A549 (cell line): ENCODE results near the gene ICA1L. TPM values are rescaled to one million over a fixed set of nuclear protein-coding genes. Genes with fewer than 3 reads are reported as not detected.

Source experiments
- ATAC-seq, 2 experiments: fragments of 200-7000 bp in 1 of 2; fragments of >200 bp in 1 of 2; cut with Nextera tagmentation in 1 of 2; cut with Tn5 transposase in 1 of 2; 3 replicates each; pipeline versions ENCODE4 v1.8.0 to v1.9.1; 2018 to 2020; ENCODE audit warnings: mild to moderate bottlenecking in 1 of 2, moderate library complexity in 1 of 2
- CTCF ChIA-PET: fragments of 300-600 bp; sonication (Branson Sonifier 250); formaldehyde crosslinking; extraction: SDS; loops from one replicate; lab custom pipeline; 2021; ENCODE audit warnings: antibody characterized with exemption, inconsistent platforms; lab: Yijun Ruan, JAX
- POLR2A ChIA-PET: fragments of 350-600 bp; formaldehyde crosslinking; extraction: SDS; loops from one replicate; lab custom pipeline; 2021; ENCODE audit warnings: antibody characterized with exemption, inconsistent platforms; lab: Yijun Ruan, JAX
- DNase-seq, 2 experiments: peaks; one replicate each; pipeline versions ENCODE4 v3.0.0 to v3.0.0-alpha.2; 2011 to 2016; ENCODE audit warnings: low read depth in 1 of 2, low spot score in 1 of 2
- FAIRE-seq: peaks from 2 replicates; lab custom pipeline; 2011; peaks lifted over from hg19 to GRCh38; lab: Jason Lieb, UNC
- H3K27ac ChIP-seq, 2 experiments: fragments of >200 bp; sonication (Bioruptor Twin); formaldehyde crosslinking; 3 replicates each; pipeline ENCODE4 v1.5.1; 2016 to 2017
- H3K4me1 ChIP-seq: fragments of >200 bp; sonication (Bioruptor Twin); formaldehyde crosslinking; 3 replicates; pipeline ENCODE4 v1.6.1; 2016
- H3K4me2 ChIP-seq: fragments of >200 bp; sonication (Bioruptor Twin); formaldehyde crosslinking; 3 replicates; pipeline ENCODE4 v1.6.1; 2016
- H3K4me3 ChIP-seq: fragments of >200 bp; sonication (Bioruptor Twin); formaldehyde crosslinking; 3 replicates; pipeline ENCODE4 v1.5.1; 2016
- H3K9me3 ChIP-seq: fragments of >200 bp; sonication (Bioruptor Twin); formaldehyde crosslinking; 3 replicates; pipeline ENCODE4 v1.6.1; 2016
- ATOH8 ChIP-seq: fragments of 250-450 bp; sonication (Bioruptor Pico); IDR thresholded peaks from 2 replicates; pipeline ENCODE4 v1.5.0; 2020; ENCODE audit warnings: low read depth, mild to moderate bottlenecking, moderate library complexity
- BHLHE40 ChIP-seq: IDR thresholded peaks from 2 replicates; pipeline ENCODE4 v1.6.1; 2012; ENCODE audit warnings: low read depth, low read length, inconsistent platforms
- CBX2 ChIP-seq: fragments of 200-600 bp; sonication (generic); IDR thresholded peaks from 2 replicates; pipeline ENCODE4 v1.6.1; 2016; ENCODE audit warnings: low read depth, mild to moderate bottlenecking, borderline replicate concordance
- CEBPB ChIP-seq, 2 experiments: fragments of >200 bp in 1 of 2; sonication (Bioruptor Twin) in 1 of 2; formaldehyde crosslinking in 1 of 2; IDR thresholded peaks; 2 replicates each; pipeline ENCODE4 v1.6.1; 2012 to 2016
- CHD4 ChIP-seq: fragments of 200-600 bp; sonication (generic); IDR thresholded peaks from 2 replicates; pipeline ENCODE4 v1.6.1; 2016; ENCODE audit warnings: antibody characterized with exemption, mild to moderate bottlenecking, borderline replicate concordance
- CTCF ChIP-seq: fragments of >200 bp; sonication (Bioruptor Twin); formaldehyde crosslinking; IDR thresholded peaks from 3 replicates; pipeline ENCODE4 v1.5.1; 2016
- EHF ChIP-seq: fragments of 250-450 bp; sonication (Bioruptor Pico); IDR thresholded peaks from 2 replicates; pipeline ENCODE4 v1.5.0; 2020; ENCODE audit warnings: mild to moderate bottlenecking
- FOSB ChIP-seq: fragments of 250-450 bp; sonication (Bioruptor Pico); IDR thresholded peaks from 2 replicates; pipeline ENCODE4 v1.5.0; 2020; ENCODE audit warnings: mild to moderate bottlenecking, moderate library complexity
- FOSL2 ChIP-seq, 2 experiments: fragments of 450-650 bp in 1 of 2; fragments of >200 bp in 1 of 2; sonication (Bioruptor Twin) in 1 of 2; formaldehyde crosslinking; IDR thresholded peaks; 2 replicates each; pipeline versions ENCODE4 v1.5.0 to v1.6.1; 2016 to 2020; ENCODE audit warnings: mild to moderate bottlenecking in 1 of 2, moderate library complexity in 1 of 2
- FOXS1 ChIP-seq: fragments of 250-450 bp; sonication (Bioruptor Pico); IDR thresholded peaks from 2 replicates; pipeline ENCODE4 v1.5.0; 2020; ENCODE audit warnings: mild to moderate bottlenecking, moderate library complexity
- GATA3 ChIP-seq: IDR thresholded peaks from 2 replicates; pipeline ENCODE4 v1.6.1; 2012; ENCODE audit warnings: borderline replicate concordance
- HES2 ChIP-seq: fragments of >200 bp; sonication (Bioruptor Twin); formaldehyde crosslinking; IDR thresholded peaks from 2 replicates; pipeline ENCODE4 v1.6.1; 2016
- HOXB13 ChIP-seq: fragments of 250-450 bp; sonication (Bioruptor Pico); IDR thresholded peaks from 2 replicates; pipeline ENCODE4 v1.5.0; 2020; ENCODE audit warnings: low read depth, mild to moderate bottlenecking, moderate library complexity
- HOXB5 ChIP-seq: fragments of 250-450 bp; sonication (Bioruptor Pico); IDR thresholded peaks from 2 replicates; pipeline ENCODE4 v1.5.0; 2020; ENCODE audit warnings: mild to moderate bottlenecking, moderate library complexity
- JUNB ChIP-seq: fragments of >200 bp; sonication (Bioruptor Twin); formaldehyde crosslinking; IDR thresholded peaks from 2 replicates; pipeline ENCODE4 v1.6.1; 2016
- KDM1A ChIP-seq: fragments of 200-600 bp; sonication (generic); IDR thresholded peaks from 2 replicates; pipeline ENCODE4 v1.6.1; 2016; ENCODE audit warnings: low read depth, mild to moderate bottlenecking
- MAFK ChIP-seq: fragments of 450-650 bp; IDR thresholded peaks from 2 replicates; pipeline ENCODE4 v1.6.1; 2014; ENCODE audit not compliant: partially characterized antibody
- MYC ChIP-seq: IDR thresholded peaks from 2 replicates; pipeline ENCODE4 v1.6.1; 2012; ENCODE audit warnings: mild to moderate bottlenecking, inconsistent platforms, low read length, improper control_type of control experiment, borderline replicate concordance
- NR3C1 ChIP-seq: fragments of >200 bp; sonication (Bioruptor Twin); formaldehyde crosslinking; IDR thresholded peaks from 3 replicates; pipeline ENCODE4 v1.6.1; 2017
- PHF8 ChIP-seq: fragments of 200-600 bp; sonication (generic); IDR thresholded peaks from 2 replicates; pipeline ENCODE4 v1.6.1; 2016; ENCODE audit warnings: low read depth, mild to moderate bottlenecking, antibody characterized with exemption, moderate library complexity, borderline replicate concordance
- POLR2A ChIP-seq: IDR thresholded peaks from 2 replicates; pipeline ENCODE4 v1.6.1; 2012; ENCODE audit warnings: mild to moderate bottlenecking, low read length
- RAD21 ChIP-seq, 2 experiments: fragments of >200 bp in 1 of 2; sonication (Bioruptor Twin) in 1 of 2; formaldehyde crosslinking in 1 of 2; IDR thresholded peaks in 1 of 2; conservative IDR thresholded peaks in 1 of 2; 2 replicates in 1 of 2; 3 replicates in 1 of 2; pipeline ENCODE4 v1.6.1; 2012 to 2018; ENCODE audit warnings: inconsistent platforms in 1 of 2
- RARB ChIP-seq: fragments of 250-450 bp; sonication (Bioruptor Pico); IDR thresholded peaks from 2 replicates; pipeline ENCODE4 v1.8.0; 2021; ENCODE audit warnings: mild to moderate bottlenecking, moderate library complexity
- RFX5 ChIP-seq: fragments of 450-650 bp; IDR thresholded peaks from 2 replicates; pipeline ENCODE4 v1.7.1; 2014; ENCODE audit warnings: antibody characterized with exemption, mild to moderate bottlenecking, moderate library complexity
- SMC3 ChIP-seq: fragments of >200 bp; sonication (Bioruptor Twin); formaldehyde crosslinking; IDR thresholded peaks from 3 replicates; pipeline ENCODE4 v1.6.1; 2018; ENCODE audit warnings: inconsistent platforms
- TFCP2L1 ChIP-seq: fragments of 250-450 bp; sonication (Bioruptor Pico); IDR thresholded peaks from 2 replicates; pipeline ENCODE4 v1.5.0; 2021; ENCODE audit warnings: mild to moderate bottlenecking
- TP53 ChIP-seq: fragments of 250-450 bp; sonication (Bioruptor Pico); IDR thresholded peaks from 2 replicates; pipeline ENCODE4 v1.5.0; 2021; ENCODE audit warnings: mild to moderate bottlenecking, moderate library complexity
- ZC3H11A ChIP-seq: fragments of 450-650 bp; IDR thresholded peaks from 2 replicates; pipeline ENCODE4 v1.6.1; 2014; ENCODE audit warnings: antibody characterized with exemption, mild to moderate bottlenecking
- ZNF302 ChIP-seq: fragments of 250-450 bp; sonication (Bioruptor Pico); IDR thresholded peaks from 2 replicates; pipeline ENCODE4 v1.9.0; 2021; ENCODE audit warnings: inconsistent platforms, mild to moderate bottlenecking, moderate library complexity
- WGBS: methylation state at CpG from one replicate; pipeline ENCODE4 v1.1.6; 2017; ENCODE audit errors: missing lambda C conversion rate; 5-methylcytosine and 5-hydroxymethylcytosine counted together
- polyA plus RNA-seq, 4 experiments: library from polyadenylated mRNA; depleted of rRNA in 3 of 4; stranded (reverse); fragments of >200 nt; fragmentation: RNase III in 1 of 4; extraction: RNeasy Plus Mini Kit Qiagen cat#74134 plus additional on column Dnase treatment in 1 of 4; gene quantifications; 2 replicates in 3 of 4; 3 replicates in 1 of 4; pipeline ENCODE4 v1.2.3, GENCODE V29; 2011 to 2017

The ICA1L gene
- polyA plus RNA-seq, 2 of the 4 experiments (the other 2 are of a cell fraction): 2.2 to 6.0 TPM

- ChIA-PET POLR2A (no interaction called here), CTCF (no interaction called here)
- 0 out of 3 replicates have a peak overlapping the region, but pooled peaks have one; percentile 16 for H3K4me2 ChIP-seq
- no peak overlapping the region for H3K4me3 ChIP-seq
- H3K9me3 ChIP-seq: no peaks in the 10 kb centered on the region
- peaks cover 7% of the 10 kb centered on the region for H3K4me1 ChIP-seq
- peak in 1 of 2 experiments; percentile 17 for DNase-seq
- no peak overlapping the region for H3K27ac ChIP-seq
- peak; percentile 59 to 64 for ATAC-seq
- TF ChIP-seq MYC (no peak), FOSL2 (IDR thresholded peaks at IDR 0.05) (0 out of 2 replicates have a peak, but pooled peaks have one; percentile 32), FOSL2 (CRISPR knock-in tag; IDR thresholded peaks at IDR 0.05) (no peak), CEBPB (IDR thresholded peaks at IDR 0.05) (no peak)
- no peak for FAIRE-seq
Measured at GRCh38 chr2:202780514-202781021, 91.0 kb downstream of the ICA1L start.

GRCh38 chr2:202778217-202778616 is 93.3 kb downstream of the ICA1L start:
- H3K9me3 ChIP-seq: no peaks in the 10 kb centered on the region
- FAIRE-seq: no peak
- ChIA-PET POLR2A (no interaction called here), CTCF (no interaction called here)
- no peak overlapping the region for H3K27ac ChIP-seq
- WGBS: 80% methylated on average over 2 of the region's 2 CpGs
- no peak for ATAC-seq
- H3K4me1 ChIP-seq: peaks cover 7% of the 10 kb centered on the region
- DNase-seq: no peak
- H3K4me3 ChIP-seq: no peak overlapping the region
- H3K4me2 ChIP-seq: no peak overlapping the region
- TF ChIP-seq TFCP2L1 (CRISPR knock-in tag) (no peak), CEBPB (IDR thresholded peaks at IDR 0.05) (no peak), NR3C1 (no peak), MAFK (peak; percentile 54), JUNB (no peak), HOXB5 (CRISPR knock-in tag) (no peak)

GRCh38 chr2:202774104-202774503 is 97.5 kb downstream of the ICA1L start:
- no peak overlapping the region for H3K4me2 ChIP-seq
- ChIA-PET CTCF (interaction anchor here (0.6 to 1.0 kb wide), 2 partner anchors 185 to 567 kb away, joined by 3 to 5 read pairs; no protein-coding TSS in a partner anchor), POLR2A (no interaction called here)
- 94% methylated on average over 37 of the region's 37 CpGs for WGBS
- TF ChIP-seq GATA3: no peak
- no peak for TF ChIP-seq KDM1A
- TF ChIP-seq BHLHE40: no peak
- TF ChIP-seq RAD21 (conservative IDR thresholded peaks at IDR 0.05 in 1 of 2, IDR thresholded peaks at IDR 0.05 in 1 of 2): no peak
- no peak for TF ChIP-seq RARB
- no peak for TF ChIP-seq ATOH8 (CRISPR knock-in tag)
- TF ChIP-seq POLR2A: no peak
- no peak for TF ChIP-seq ZNF302 (CRISPR knock-in tag)
- no peak for TF ChIP-seq CHD4
- TF ChIP-seq ZC3H11A: no peak
- no peak overlapping the region for H3K4me3 ChIP-seq
- ATAC-seq: peak in 1 of 2 experiments; percentile 56; a peak in 1 of 6 replicates
- H3K4me1 ChIP-seq: no peaks in the 10 kb centered on the region
- DNase-seq: no peak
- no peaks in the 10 kb centered on the region for H3K9me3 ChIP-seq
- FAIRE-seq: no peak
- no peak overlapping the region for H3K27ac ChIP-seq

- H3K4me1 ChIP-seq: no peaks in the 10 kb centered on the region
- ChIA-PET CTCF (interaction anchor here (0.6 to 1.0 kb wide), 2 partner anchors 185 to 568 kb away, joined by 3 to 5 read pairs; no protein-coding TSS in a partner anchor), POLR2A (no interaction called here)
- WGBS: 81% methylated on average over 6 of the region's 6 CpGs
- no peaks in the 10 kb centered on the region for H3K9me3 ChIP-seq
- no peak for DNase-seq
- no peak overlapping the region for H3K4me3 ChIP-seq
- no peak for FAIRE-seq
- H3K4me2 ChIP-seq: no peak overlapping the region
- no peak for ATAC-seq
- no peak overlapping the region for H3K27ac ChIP-seq
- TF ChIP-seq CTCF (no peak), MYC (no peak), FOXS1 (CRISPR knock-in tag) (no peak), EHF (CRISPR knock-in tag) (no peak), ZNF302 (CRISPR knock-in tag) (no peak), CBX2 (no peak), MAFK (no peak), SMC3 (no peak), FOSL2 (IDR thresholded peaks at IDR 0.05) (no peak), FOSL2 (CRISPR knock-in tag; IDR thresholded peaks at IDR 0.05) (no peak), HES2 (no peak), HOXB13 (CRISPR knock-in tag) (no peak), PHF8 (no peak), TFCP2L1 (CRISPR knock-in tag) (no peak), RFX5 (no peak), FOSB (CRISPR knock-in tag) (no peak), TP53 (CRISPR knock-in tag) (no peak)
Measured at GRCh38 chr2:202773301-202773973, 98.1 kb downstream of the ICA1L start.
